Neuronal stem cell (in vitro differentiated cells): ENCODE measurements around the gene GDAP1L1.
"Not testable (repeated sequence)": the region's sequence is repeated elsewhere in the genome, so short reads cannot be mapped to it uniquely, and the experiment has no call there.

Experiments used
- DNase-seq: peaks from one replicate; pipeline ENCODE4 v3.0.0-alpha.2; 2013; ENCODE audit warnings: low spot score
- H2AFZ ChIP-seq: one replicate; pipeline ENCODE4 v1.6.1; 2013; ENCODE audit warnings: mild to moderate bottlenecking, low read length, inconsistent platforms
- H2AK5ac ChIP-seq: 2 replicates; pipeline ENCODE4 v1.6.1; 2013; ENCODE audit warnings: low read depth, mild to moderate bottlenecking, inconsistent platforms, low read length, moderate library complexity, mixed read lengths
- H2BK120ac ChIP-seq: 2 replicates; pipeline ENCODE4 v1.6.1; 2013; ENCODE audit warnings: low read depth, mild to moderate bottlenecking, inconsistent platforms, low read length, moderate library complexity, mixed read lengths
- H2BK12ac ChIP-seq: one replicate; pipeline ENCODE4 v1.6.1; 2013; ENCODE audit warnings: low read length, inconsistent platforms
- H2BK15ac ChIP-seq: 2 replicates; pipeline ENCODE4 v1.6.1; 2013; ENCODE audit warnings: mild to moderate bottlenecking, low read length, inconsistent platforms, mixed read lengths
- H2BK5ac ChIP-seq: one replicate; pipeline ENCODE4 v1.6.1; 2013; ENCODE audit warnings: inconsistent platforms, mild to moderate bottlenecking, low read length, moderate library complexity
- H3K14ac ChIP-seq: one replicate; pipeline ENCODE4 v1.6.1; 2013; ENCODE audit warnings: low read length, inconsistent platforms
- H3K18ac ChIP-seq: 2 replicates; pipeline ENCODE4 v1.6.1; 2013; ENCODE audit warnings: low read length, inconsistent platforms
- H3K23ac ChIP-seq: 2 replicates; pipeline ENCODE4 v1.6.1; 2013; ENCODE audit warnings: low read depth, mild to moderate bottlenecking, mixed read lengths, low read length, inconsistent platforms; ENCODE audit not compliant: poor library complexity
- H3K27ac ChIP-seq: replicated peaks from 3 replicates; pipeline ENCODE4 v1.5.1; 2013; ENCODE audit warnings: low read length, inconsistent platforms
- H3K27me3 ChIP-seq, 3 experiments: 2 replicates each; pipeline ENCODE4 v1.6.1; 2013; ENCODE audit warnings: low read length in 3 of 3, mild to moderate bottlenecking in 2 of 3, inconsistent platforms in 1 of 3, low read depth in 1 of 3, mixed read lengths in 1 of 3, moderate library complexity in 1 of 3; ENCODE audit not compliant: control insufficient read depth in 3 of 3, insufficient read depth in 3 of 3
- H3K36me3 ChIP-seq, 2 donors: replicated peaks in 1 of 2; 2 replicates each; pipeline ENCODE4 v1.6.1; 2013; ENCODE audit warnings: low read length in 2 of 2; ENCODE audit not compliant: control insufficient read depth in 2 of 2, insufficient read depth in 2 of 2
- H3K4ac ChIP-seq: 2 replicates; pipeline ENCODE4 v1.6.1; 2013; ENCODE audit warnings: inconsistent platforms, mild to moderate bottlenecking, low read length, moderate library complexity
- H3K4me1 ChIP-seq, 2 donors: 1 replicate in 1 of 2; 2 replicates in 1 of 2; pipeline ENCODE4 v1.6.1; 2013; ENCODE audit warnings: low read length in 2 of 2, low read depth in 1 of 2; ENCODE audit not compliant: control insufficient read depth in 2 of 2, insufficient read depth in 1 of 2
- H3K4me2 ChIP-seq: one replicate; pipeline ENCODE4 v1.6.1; 2013; ENCODE audit warnings: mild to moderate bottlenecking, low read length, inconsistent platforms; ENCODE audit not compliant: insufficient read depth, poor library complexity, severe bottlenecking
- H3K4me3 ChIP-seq, 2 donors: 2 replicates each; pipeline ENCODE4 v1.5.1; 2013; ENCODE audit warnings: low read length in 2 of 2, mild to moderate bottlenecking in 2 of 2, inconsistent platforms in 1 of 2, moderate library complexity in 1 of 2
- H3K79me1 ChIP-seq: one replicate; pipeline ENCODE4 v1.6.1; 2013; ENCODE audit warnings: low read depth, mild to moderate bottlenecking, inconsistent platforms, low read length, moderate library complexity
- H3K9ac ChIP-seq: one replicate; pipeline ENCODE4 v1.6.1; 2013; ENCODE audit warnings: mild to moderate bottlenecking, low read depth, low read length, inconsistent platforms; ENCODE audit not compliant: poor library complexity
- H3K9me3 ChIP-seq, 2 donors: replicated peaks in 1 of 2; 2 replicates each; pipeline versions ENCODE3 to v1.6.1; 2013; ENCODE audit warnings: low read length in 2 of 2, mild to moderate bottlenecking in 2 of 2, inconsistent platforms in 1 of 2, low read depth in 1 of 2, mixed read lengths in 1 of 2, moderate library complexity in 1 of 2; ENCODE audit not compliant: control insufficient read depth in 2 of 2, insufficient read depth in 1 of 2
- H4K8ac ChIP-seq: one replicate; pipeline ENCODE4 v1.6.1; 2013; ENCODE audit warnings: low read depth, mild to moderate bottlenecking, inconsistent platforms, low read length, moderate library complexity
- H4K91ac ChIP-seq: one replicate; pipeline ENCODE4 v1.6.1; 2013; ENCODE audit warnings: low read length, low read depth, mild to moderate bottlenecking, inconsistent platforms; ENCODE audit not compliant: poor library complexity
- WGBS, 2 donors: extraction: QIAGEN DNeasy Blood & Tissue Kit; methylation state at CpG; one replicate each; pipeline ENCODE4 v1.1.7; 2013; ENCODE audit warnings: missing lambda C conversion rate in 2 of 2, mixed read lengths in 1 of 2; ENCODE audit not compliant: insufficient read length in 2 of 2, insufficient replicate concordance in 1 of 2; ENCODE audit errors: extremely low coverage in 2 of 2; 5-methylcytosine and 5-hydroxymethylcytosine counted together

GDAP1L1 gene

DNA sequence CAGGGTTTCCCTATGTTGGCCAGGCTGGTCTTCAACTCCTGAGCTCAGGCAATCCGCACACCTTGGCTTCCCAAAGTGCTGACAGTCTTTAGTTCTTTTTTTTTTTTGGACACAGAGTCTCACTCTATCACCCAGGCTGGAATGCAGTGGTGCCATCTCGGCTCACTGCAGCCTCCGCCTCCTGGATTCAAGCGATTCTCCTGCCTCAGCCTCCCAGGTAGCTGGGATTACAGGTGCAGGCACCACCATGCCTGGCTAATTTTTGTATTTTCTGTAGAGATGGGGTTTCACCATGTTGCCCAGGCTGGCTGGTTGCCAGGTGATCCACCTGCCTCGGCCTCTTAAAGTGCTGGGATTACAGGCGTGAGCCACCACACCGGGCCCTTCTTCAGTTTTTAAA lies 80.6 kb downstream of the GDAP1L1 start:
- DNase-seq = not testable (repeated sequence)
- WGBS, 2 donors = no CpG with 5 or more reads among the region's 7 CpGs

DNA sequence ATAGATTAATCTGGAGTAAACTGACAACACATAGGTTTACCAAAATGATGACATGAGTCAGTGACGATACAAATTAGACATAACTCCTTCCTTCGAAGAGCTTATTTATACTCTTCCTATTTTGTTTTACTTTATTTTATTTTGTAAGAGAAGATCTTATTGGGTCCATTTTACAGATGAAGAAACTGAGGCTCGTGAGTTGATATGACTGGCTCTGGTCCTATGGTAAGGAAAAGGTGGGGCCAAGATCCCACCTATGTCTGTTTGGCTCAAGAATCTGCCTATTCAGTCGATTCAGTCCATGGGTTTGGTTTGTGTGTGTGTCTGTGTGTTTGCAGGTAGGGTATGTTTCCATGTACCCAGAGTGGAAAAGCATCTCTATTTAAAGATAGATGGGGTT lies 81.3 kb downstream of the GDAP1L1 start:
- Histone ChIP-seq H3K27ac (no peak overlapping the region), H4K8ac (no peak overlapping the region), H3K79me1 (no peaks in the 10 kb centered on the region), H3K14ac (no peak overlapping the region), H3K9ac (no peak overlapping the region), H3K9me3 (no peaks in the 10 kb centered on the region), H3K4ac (no peak overlapping the region), H4K91ac (no peak overlapping the region), H2AK5ac (no peak overlapping the region), H3K4me1 (peaks cover 6% of the 10 kb centered on the region in 2 donors), H3K4me2 (no peak overlapping the region), H3K18ac (no peak overlapping the region), H2BK5ac (no peak overlapping the region), H2BK15ac (no peak overlapping the region), H2AFZ (no peak overlapping the region), H3K36me3 (no peaks in the 10 kb centered on the region), H2BK120ac (no peak overlapping the region), H2BK12ac (no peak overlapping the region), H3K27me3 (peaks cover 0 to 11% (median 0%) of the 10 kb centered on the region in 3 experiments), H3K4me3 (no peak overlapping the region), H3K23ac (no peak overlapping the region)
- no CpG with 5 or more reads among the region's 4 CpGs for WGBS, 2 donors
- DNase-seq = no peak

More for the DNA sequence above, 80.6 kb downstream of the GDAP1L1 start:
- H3K27me3 ChIP-seq = peaks cover 0 to 11% (median 0%) of the 10 kb centered on the region in 3 experiments
- H3K23ac ChIP-seq, H2BK5ac ChIP-seq, H2BK120ac ChIP-seq, H3K9ac ChIP-seq, H3K27ac ChIP-seq, H2BK15ac ChIP-seq, H3K9me3 ChIP-seq, H4K91ac ChIP-seq, H2AFZ ChIP-seq, H2BK12ac ChIP-seq, H3K4me1 ChIP-seq, H2AK5ac ChIP-seq, H3K36me3 ChIP-seq, H3K18ac ChIP-seq, H3K4me2 ChIP-seq, H3K4ac ChIP-seq, H3K4me3 ChIP-seq, H3K79me1 ChIP-seq, H4K8ac ChIP-seq, H3K14ac ChIP-seq: not testable (repeated sequence)
